ENCODE results near the gene PPL.
"Not testable (repeated sequence)": the region's sequence is repeated elsewhere in the genome, so short reads cannot be mapped to it uniquely, and the experiment has no call there.

Gene PPL

DNA sequence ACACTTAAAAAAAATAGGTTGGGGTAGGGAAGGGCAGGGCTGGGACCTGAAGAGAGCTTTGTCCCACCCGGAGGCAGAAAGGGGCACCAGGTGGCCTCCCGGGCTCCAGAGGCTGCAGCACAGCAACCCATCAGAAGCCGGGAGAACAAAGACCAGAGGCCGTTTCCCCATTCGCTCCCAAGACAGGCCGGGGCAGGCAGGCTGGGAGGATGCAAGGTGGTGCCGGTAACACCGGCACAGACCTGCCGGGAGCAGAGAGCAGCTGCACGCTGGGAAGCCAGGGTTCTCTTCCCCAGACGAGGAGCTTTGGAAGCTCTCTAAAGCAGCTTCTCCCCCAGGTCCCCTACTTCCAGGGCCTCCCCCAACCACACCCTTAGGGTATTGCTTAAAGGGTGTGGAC is 5.6 kb downstream of the PPL start:
- H3K9me3 ChIP-seq (ENCODE audit: control insufficient read depth, insufficient read depth, low read length): peaks cover 3% of the 10 kb centered on the region; the same call in 1 of the 2 replicates
- H3K27ac ChIP-seq (ENCODE audit: low read depth, low read length): no peak overlapping the region
- no peaks in the 10 kb centered on the region for H3K27me3 ChIP-seq (ENCODE audit: control insufficient read depth, insufficient read depth, low read length)
- H3K36me3 ChIP-seq (ENCODE audit: control insufficient read depth, insufficient read depth, low read length): 0 out of 2 replicates have a peak, but pooled peaks cover 5% of the 10 kb centered on the region
- no peak overlapping the region for H3K9ac ChIP-seq (ENCODE audit: low read depth, low read length)
- no peak overlapping the region for H3K4me3 ChIP-seq (ENCODE audit: low read depth, low read length)
- peaks cover 3% of the 10 kb centered on the region; the same call in 1 of the 2 replicates for H3K4me1 ChIP-seq (ENCODE audit: control insufficient read depth, insufficient read depth, low read length)

DNA sequence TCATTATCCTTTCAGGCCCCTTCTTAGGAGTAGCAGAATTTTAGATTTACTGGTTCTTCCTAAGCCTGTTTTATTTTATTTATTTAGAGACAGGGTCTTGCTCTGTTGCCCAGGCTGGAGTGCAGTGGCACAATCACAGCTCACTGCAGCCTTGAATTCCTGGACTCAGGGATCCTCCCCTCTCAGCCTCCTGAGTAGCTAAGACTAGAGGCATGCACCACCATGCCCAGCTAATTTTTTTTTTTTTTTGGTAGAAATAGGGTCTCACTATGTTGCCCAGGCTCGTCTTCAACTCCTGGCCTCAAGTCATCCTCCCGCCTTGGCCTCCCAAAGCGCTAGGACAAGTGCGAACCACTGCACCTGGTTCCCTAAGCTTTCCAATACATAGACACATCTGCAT is 7.3 kb downstream of the PPL start:
- not testable (repeated sequence) for H3K9ac ChIP-seq (ENCODE audit: low read depth, low read length)

DNA sequence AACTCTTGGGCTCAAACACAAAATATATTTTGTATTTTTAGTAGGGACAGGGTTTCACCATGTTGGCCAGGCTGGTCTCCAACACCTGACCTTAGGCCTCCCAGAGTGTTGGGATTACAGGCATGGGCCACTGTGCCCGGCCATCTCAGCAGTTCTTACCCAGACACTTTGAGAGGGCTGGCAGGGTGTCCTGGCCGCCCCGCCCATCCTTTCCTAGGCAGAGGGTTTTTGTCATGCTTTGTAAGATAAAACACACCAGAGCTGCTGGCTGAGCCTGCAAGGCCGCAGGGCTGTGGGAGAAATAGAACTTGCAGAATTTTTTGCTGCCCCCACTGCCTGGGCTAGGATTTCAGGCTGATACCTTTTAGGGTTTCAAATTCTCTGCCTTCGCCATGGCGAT is 8.7 kb downstream of the PPL start:
- Histone ChIP-seq H3K27me3 (ENCODE audit: control insufficient read depth, insufficient read depth, low read length) (no peaks in the 10 kb centered on the region), H3K27ac (ENCODE audit: low read depth, low read length) (peak overlapping the region; percentile 9), H3K4me1 (ENCODE audit: control insufficient read depth, insufficient read depth, low read length) (peaks cover 6% of the 10 kb centered on the region), H3K9ac (ENCODE audit: low read depth, low read length) (no peak overlapping the region), H3K36me3 (ENCODE audit: control insufficient read depth, insufficient read depth, low read length) (peaks cover 8% of the 10 kb centered on the region; the same call in 1 of the 2 replicates), H3K4me3 (ENCODE audit: low read depth, low read length) (no peak overlapping the region), H3K9me3 (ENCODE audit: control insufficient read depth, insufficient read depth, low read length) (peaks cover 3% of the 10 kb centered on the region; the same call in 1 of the 2 replicates)

More for the DNA sequence above, 7.3 kb downstream of the PPL start:
- not testable (repeated sequence) for H3K27ac ChIP-seq (ENCODE audit: low read depth, low read length); H3K9me3 ChIP-seq (ENCODE audit: control insufficient read depth, insufficient read depth, low read length); H3K4me3 ChIP-seq (ENCODE audit: low read depth, low read length); H3K4me1 ChIP-seq (ENCODE audit: control insufficient read depth, insufficient read depth, low read length); H3K36me3 ChIP-seq (ENCODE audit: control insufficient read depth, insufficient read depth, low read length); H3K27me3 ChIP-seq (ENCODE audit: control insufficient read depth, insufficient read depth, low read length)

DNA sequence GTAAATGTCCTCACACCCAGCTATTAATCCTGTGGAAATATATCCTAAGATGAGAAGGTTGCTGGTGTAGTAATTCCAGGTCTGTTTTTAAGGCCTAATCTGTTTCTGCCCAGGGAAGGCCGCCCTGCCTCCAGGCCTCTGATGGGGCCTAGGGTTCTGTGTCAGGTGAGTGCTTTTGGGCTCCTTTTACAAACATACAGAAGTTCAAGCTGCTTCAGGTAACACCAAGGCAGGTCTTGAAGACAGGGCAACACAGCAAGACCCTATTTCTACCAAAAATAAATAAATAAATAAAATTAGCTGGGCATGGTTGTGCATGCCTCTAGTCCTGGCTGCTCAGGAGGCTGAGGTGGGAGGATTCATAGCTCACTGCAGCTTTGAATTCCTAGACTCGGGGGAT is 9.3 kb downstream of the PPL start:
- no peak overlapping the region for H3K9ac ChIP-seq (ENCODE audit: low read depth, low read length)
- H3K9me3 ChIP-seq (ENCODE audit: control insufficient read depth, insufficient read depth, low read length): peaks cover 3% of the 10 kb centered on the region; the same call in 1 of the 2 replicates
- H3K27me3 ChIP-seq (ENCODE audit: control insufficient read depth, insufficient read depth, low read length): no peaks in the 10 kb centered on the region
- H3K27ac ChIP-seq (ENCODE audit: low read depth, low read length): no peak overlapping the region
- H3K4me1 ChIP-seq (ENCODE audit: control insufficient read depth, insufficient read depth, low read length): peaks cover 6% of the 10 kb centered on the region
- H3K4me3 ChIP-seq (ENCODE audit: low read depth, low read length): no peak overlapping the region
- H3K36me3 ChIP-seq (ENCODE audit: control insufficient read depth, insufficient read depth, low read length): peaks cover 8% of the 10 kb centered on the region; the same call in 1 of the 2 replicates

DNA sequence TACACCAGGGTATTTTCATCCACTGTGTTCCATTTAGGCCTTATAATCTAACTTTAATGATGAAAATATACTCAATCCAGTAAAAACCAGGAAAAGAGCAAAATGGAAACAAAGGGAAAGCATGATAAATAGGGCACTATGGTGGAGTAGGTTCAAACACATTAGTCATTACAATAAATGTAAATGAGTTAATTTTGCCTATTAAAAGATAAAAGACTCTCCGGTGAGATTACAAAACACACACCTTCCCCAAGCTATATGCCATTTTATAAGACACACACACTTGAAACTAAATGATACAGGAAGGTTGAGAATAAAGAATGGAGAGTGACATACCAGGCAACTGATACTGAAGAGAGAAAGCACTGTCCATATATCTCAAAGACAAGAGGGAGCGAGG is 10.0 kb downstream of the PPL start:
- H3K4me1 ChIP-seq (ENCODE audit: control insufficient read depth, insufficient read depth, low read length): peaks cover 6% of the 10 kb centered on the region
- H3K9me3 ChIP-seq (ENCODE audit: control insufficient read depth, insufficient read depth, low read length): peaks cover 3% of the 10 kb centered on the region; the same call in 1 of the 2 replicates
- no peak overlapping the region for H3K4me3 ChIP-seq (ENCODE audit: low read depth, low read length)
- peaks cover 8% of the 10 kb centered on the region; the same call in 1 of the 2 replicates for H3K36me3 ChIP-seq (ENCODE audit: control insufficient read depth, insufficient read depth, low read length)
- no peak overlapping the region for H3K27ac ChIP-seq (ENCODE audit: low read depth, low read length)
- no peaks in the 10 kb centered on the region for H3K27me3 ChIP-seq (ENCODE audit: control insufficient read depth, insufficient read depth, low read length)
- no peak overlapping the region for H3K9ac ChIP-seq (ENCODE audit: low read depth, low read length)

DNA sequence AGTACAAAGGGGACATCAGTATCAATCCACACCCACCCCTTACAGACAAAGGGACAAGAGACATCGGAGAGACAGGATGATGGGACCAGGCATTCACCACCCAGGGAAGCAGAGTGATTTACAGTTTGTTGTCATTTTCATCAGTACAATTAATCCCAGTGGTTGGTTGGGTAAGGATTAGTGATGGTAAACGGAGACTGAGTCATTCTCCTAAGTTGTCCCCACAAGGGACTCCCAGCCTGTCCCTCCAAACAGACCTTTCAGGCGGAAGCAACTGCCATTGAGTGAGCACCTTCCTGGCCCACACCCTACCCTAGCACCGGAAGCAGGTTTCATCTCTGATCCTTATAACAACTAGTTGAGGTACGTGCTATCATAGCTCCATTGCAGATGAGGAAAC is 11.2 kb downstream of the PPL start:
- Histone ChIP-seq H3K4me1 (ENCODE audit: control insufficient read depth, insufficient read depth, low read length) (peaks cover 6% of the 10 kb centered on the region), H3K4me3 (ENCODE audit: low read depth, low read length) (no peak overlapping the region), H3K36me3 (ENCODE audit: control insufficient read depth, insufficient read depth, low read length) (peaks cover 8% of the 10 kb centered on the region; the same call in 1 of the 2 replicates), H3K9ac (ENCODE audit: low read depth, low read length) (no peak overlapping the region), H3K27me3 (ENCODE audit: control insufficient read depth, insufficient read depth, low read length) (no peaks in the 10 kb centered on the region), H3K27ac (ENCODE audit: low read depth, low read length) (no peak overlapping the region), H3K9me3 (ENCODE audit: control insufficient read depth, insufficient read depth, low read length) (peaks cover 3% of the 10 kb centered on the region; the same call in 1 of the 2 replicates)

DNA sequence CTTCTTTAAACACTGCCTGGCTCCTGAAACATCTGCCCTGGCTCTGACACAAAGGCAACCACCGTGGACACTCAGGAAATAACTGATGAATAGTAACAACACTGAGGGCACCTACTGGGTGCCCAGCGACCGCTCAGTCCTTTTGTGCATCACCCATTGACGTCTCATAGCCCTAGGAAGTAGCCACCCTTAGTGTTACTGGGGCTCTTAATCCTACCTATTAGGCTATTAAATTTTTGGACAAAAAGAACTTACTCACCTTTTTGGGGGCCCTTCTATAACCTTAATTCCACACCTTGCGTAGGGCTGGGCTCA is 11.7 kb downstream of the PPL start:
- Histone ChIP-seq H3K4me1 (ENCODE audit: control insufficient read depth, insufficient read depth, low read length) (peaks cover 6% of the 10 kb centered on the region), H3K4me3 (ENCODE audit: low read depth, low read length) (no peak overlapping the region), H3K27ac (ENCODE audit: low read depth, low read length) (no peak overlapping the region), H3K9me3 (ENCODE audit: control insufficient read depth, insufficient read depth, low read length) (peaks cover 3% of the 10 kb centered on the region; the same call in 1 of the 2 replicates), H3K9ac (ENCODE audit: low read depth, low read length) (no peak overlapping the region), H3K27me3 (ENCODE audit: control insufficient read depth, insufficient read depth, low read length) (no peaks in the 10 kb centered on the region), H3K36me3 (ENCODE audit: control insufficient read depth, insufficient read depth, low read length) (peaks cover 8% of the 10 kb centered on the region; the same call in 1 of the 2 replicates)

DNA sequence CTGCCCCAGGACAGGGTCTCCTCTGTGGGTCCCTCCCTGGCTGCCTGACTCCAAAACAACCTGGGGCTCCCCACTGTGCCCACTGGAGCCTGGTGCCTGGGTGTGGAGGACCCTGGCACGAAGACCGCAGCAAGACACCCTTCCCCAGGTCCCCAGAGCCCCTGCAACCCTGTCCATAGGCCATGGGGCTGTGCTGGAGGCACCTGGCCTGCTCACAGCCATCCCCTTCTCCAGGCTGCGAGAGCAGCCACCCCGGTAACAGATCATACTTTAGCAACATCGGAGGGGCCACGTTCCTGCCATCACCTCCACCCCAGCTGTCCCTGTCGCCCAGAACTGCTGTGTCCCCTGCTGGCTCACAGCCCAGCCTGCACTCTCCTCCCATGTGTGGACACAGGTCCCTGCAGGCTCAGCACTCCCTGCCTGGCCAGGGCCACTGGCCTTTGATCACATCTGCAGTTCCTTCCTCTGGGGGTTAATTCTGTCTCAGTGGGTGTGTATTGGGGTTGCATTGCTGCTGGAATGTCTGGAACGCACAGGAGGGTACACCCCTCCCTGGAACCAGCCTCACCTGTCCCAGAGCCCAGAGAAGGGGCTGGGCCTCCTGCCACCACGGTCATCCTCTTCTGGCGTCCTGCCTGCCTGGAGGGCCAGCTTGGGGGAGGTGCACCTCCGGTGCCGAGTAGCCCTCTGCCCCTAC is 12.2 kb downstream of the PPL start:
- Histone ChIP-seq H3K4me3 (ENCODE audit: low read depth, low read length) (no peak overlapping the region), H3K4me1 (ENCODE audit: control insufficient read depth, insufficient read depth, low read length) (peaks cover 6% of the 10 kb centered on the region), H3K27me3 (ENCODE audit: control insufficient read depth, insufficient read depth, low read length) (no peaks in the 10 kb centered on the region), H3K27ac (ENCODE audit: low read depth, low read length) (no peak overlapping the region), H3K9ac (ENCODE audit: low read depth, low read length) (no peak overlapping the region), H3K36me3 (ENCODE audit: control insufficient read depth, insufficient read depth, low read length) (peaks cover 8% of the 10 kb centered on the region; the same call in 1 of the 2 replicates), H3K9me3 (ENCODE audit: control insufficient read depth, insufficient read depth, low read length) (peaks cover 3% of the 10 kb centered on the region; the same call in 1 of the 2 replicates)

DNA sequence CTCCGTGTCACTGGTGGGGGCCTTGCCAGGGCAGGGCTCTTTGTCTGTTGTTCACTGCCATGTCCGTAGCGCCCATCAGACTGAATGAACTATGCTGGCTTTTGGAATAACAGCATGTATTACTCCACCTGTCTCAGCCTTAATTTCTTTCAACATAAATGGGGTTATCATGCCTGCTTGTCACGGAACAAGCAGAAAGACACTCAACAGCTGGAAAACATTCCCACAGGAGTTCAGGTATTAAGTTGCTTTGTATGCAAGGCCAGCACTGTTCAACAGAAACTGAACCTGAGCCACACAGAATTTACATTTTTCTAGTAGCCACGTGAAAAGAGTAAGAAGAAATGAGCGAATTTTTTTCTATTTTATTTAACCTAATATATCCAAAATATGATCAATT is 13.1 kb downstream of the PPL start:
- no peak overlapping the region for H3K4me3 ChIP-seq (ENCODE audit: low read depth, low read length)
- H3K36me3 ChIP-seq (ENCODE audit: control insufficient read depth, insufficient read depth, low read length): peaks cover 8% of the 10 kb centered on the region; the same call in 1 of the 2 replicates
- H3K4me1 ChIP-seq (ENCODE audit: control insufficient read depth, insufficient read depth, low read length): peaks cover 6% of the 10 kb centered on the region
- peaks cover 3% of the 10 kb centered on the region; the same call in 1 of the 2 replicates for H3K9me3 ChIP-seq (ENCODE audit: control insufficient read depth, insufficient read depth, low read length)
- no peak overlapping the region for H3K27ac ChIP-seq (ENCODE audit: low read depth, low read length)
- no peak overlapping the region for H3K9ac ChIP-seq (ENCODE audit: low read depth, low read length)
- H3K27me3 ChIP-seq (ENCODE audit: control insufficient read depth, insufficient read depth, low read length): no peaks in the 10 kb centered on the region

DNA sequence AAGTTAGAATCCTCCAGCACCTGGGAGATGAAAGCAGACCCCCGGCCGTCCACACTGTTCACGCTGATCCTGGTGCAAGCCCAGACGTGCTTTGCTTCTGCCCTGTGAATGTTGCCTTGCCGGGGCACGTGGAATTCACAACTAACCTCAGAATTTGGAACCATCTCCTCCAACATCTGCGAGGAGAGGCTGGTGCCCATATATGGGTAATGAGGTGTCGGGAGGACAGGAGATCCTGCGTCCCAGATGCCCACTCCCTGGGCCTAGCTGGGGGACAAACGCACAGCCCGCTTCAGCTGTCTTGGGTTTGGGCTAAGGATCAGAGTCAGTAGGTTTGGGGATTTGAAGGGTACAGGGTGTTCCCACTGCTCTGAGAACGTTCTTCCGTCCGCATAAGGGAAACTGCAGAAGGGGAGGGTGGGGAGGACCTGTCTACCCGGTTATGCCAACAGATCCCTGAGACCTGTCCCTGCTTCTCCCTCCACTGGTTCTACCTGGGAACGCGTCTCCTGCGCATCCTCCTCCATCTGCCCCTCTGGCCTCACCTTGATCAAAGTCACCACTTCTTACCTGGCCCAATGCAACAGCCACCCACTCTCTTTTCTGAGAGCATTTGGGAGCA is 14.1 kb downstream of the PPL start:
- Histone ChIP-seq H3K4me1 (ENCODE audit: control insufficient read depth, insufficient read depth, low read length) (peaks cover 6% of the 10 kb centered on the region), H3K9ac (ENCODE audit: low read depth, low read length) (no peak overlapping the region), H3K36me3 (ENCODE audit: control insufficient read depth, insufficient read depth, low read length) (peaks cover 8% of the 10 kb centered on the region; the same call in 1 of the 2 replicates), H3K4me3 (ENCODE audit: low read depth, low read length) (no peak overlapping the region), H3K9me3 (ENCODE audit: control insufficient read depth, insufficient read depth, low read length) (peaks cover 3% of the 10 kb centered on the region; the same call in 1 of the 2 replicates), H3K27me3 (ENCODE audit: control insufficient read depth, insufficient read depth, low read length) (no peaks in the 10 kb centered on the region), H3K27ac (ENCODE audit: low read depth, low read length) (no peak overlapping the region)

DNA sequence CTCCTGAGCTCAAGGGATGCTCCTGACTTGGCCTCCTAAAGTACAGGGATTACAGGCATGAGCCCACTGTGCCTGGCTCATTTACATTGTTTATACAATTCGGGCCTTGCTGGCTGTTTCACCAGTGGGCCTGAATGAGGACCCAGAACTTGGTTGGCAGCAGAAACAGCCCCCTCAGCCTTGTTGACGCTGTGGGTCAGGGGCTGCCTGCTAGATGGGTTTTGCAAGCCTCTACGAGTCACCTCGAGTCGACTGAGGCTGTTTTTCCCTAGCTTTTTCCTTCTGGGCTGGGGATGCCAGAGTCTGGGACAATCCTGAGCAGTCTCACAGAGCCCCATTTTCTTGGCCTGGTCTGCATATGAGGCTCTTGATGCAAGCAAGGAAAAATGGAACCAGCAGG is 16.1 kb downstream of the PPL start:
- Histone ChIP-seq H3K9ac (ENCODE audit: low read depth, low read length) (no peak overlapping the region), H3K4me3 (ENCODE audit: low read depth, low read length) (no peak overlapping the region), H3K27ac (ENCODE audit: low read depth, low read length) (no peak overlapping the region), H3K4me1 (ENCODE audit: control insufficient read depth, insufficient read depth, low read length) (peaks cover 6% of the 10 kb centered on the region), H3K9me3 (ENCODE audit: control insufficient read depth, insufficient read depth, low read length) (no peaks in the 10 kb centered on the region), H3K27me3 (ENCODE audit: control insufficient read depth, insufficient read depth, low read length) (no peaks in the 10 kb centered on the region), H3K36me3 (ENCODE audit: control insufficient read depth, insufficient read depth, low read length) (peaks cover 4% of the 10 kb centered on the region; the same call in 1 of the 2 replicates)

Data from HUES48 (cell line).